Measurements from ENCODE around the gene SLC35F4. TPM values are rescaled to one million over a fixed set of nuclear protein-coding genes. Genes with fewer than 3 reads are reported as not detected.

SLC35F4 gene
- total and polyA plus RNA-seq, 4 donors, result not detected

- peaks cover 1 to 12% of the 10 kb centered on the region in 2 donors for H3K4me1 ChIP-seq (ENCODE audit: control insufficient read depth in 1 of 2, insufficient read depth in 2 of 2, low read length in 2 of 2)
- intact Hi-C loops (cut with DNase I), result loop anchor here in 1 of 2 donors (10.0 kb wide), 1 partner anchor 133 kb away; no protein-coding TSS in a partner anchor
- ATAC-seq (ENCODE audit: low FRiP score) (no peak), DNase-seq (no peak)
- H3K9me3 ChIP-seq (ENCODE audit: control insufficient read depth, low read length), result no peaks in the 10 kb centered on the region
- 55 to 57% methylated on average over 5 of the region's 5 CpGs for WGBS, 2 donors
- no peaks in the 10 kb centered on the region for H3K36me3 ChIP-seq (ENCODE audit: control insufficient read depth in 1 of 2, insufficient read depth in 2 of 2, low read length in 1 of 2)
- H3K27ac ChIP-seq (ENCODE audit: low read depth in 1 of 2, low read length in 2 of 2), result no peak overlapping the region
- no peaks in the 10 kb centered on the region for H3K27me3 ChIP-seq (ENCODE audit: control insufficient read depth in 1 of 2, insufficient read depth in 2 of 2, low read length in 1 of 2)
- no peak overlapping the region for H3K4me3 ChIP-seq (ENCODE audit: low read length in 2 of 2)
Measured at GRCh38 chr14:57831981-57832380, 33.9 kb downstream of the SLC35F4 start.

GRCh38 chr14:57828713-57829112 is 37.2 kb downstream of the SLC35F4 start:
- Histone ChIP-seq H3K27ac (ENCODE audit: low read depth in 1 of 2, low read length in 2 of 2) (no peak overlapping the region), H3K36me3 (ENCODE audit: control insufficient read depth in 1 of 2, insufficient read depth in 2 of 2, low read length in 1 of 2) (no peaks in the 10 kb centered on the region), H3K9me3 (ENCODE audit: control insufficient read depth, low read length) (no peaks in the 10 kb centered on the region), H3K4me1 (ENCODE audit: control insufficient read depth in 1 of 2, insufficient read depth in 2 of 2, low read length in 2 of 2) (peaks cover 1 to 4% of the 10 kb centered on the region in 2 donors), H3K4me3 (ENCODE audit: low read length in 2 of 2) (no peak overlapping the region), H3K27me3 (ENCODE audit: control insufficient read depth in 1 of 2, insufficient read depth in 2 of 2, low read length in 1 of 2) (no peaks in the 10 kb centered on the region)
- intact Hi-C loops (cut with DNase I), result no loop called here
- 74 to 79% methylated on average over 2 of the region's 2 CpGs for WGBS, 2 donors
- DNase-seq (no peak), ATAC-seq (ENCODE audit: low FRiP score) (no peak)

- Histone ChIP-seq H3K27ac (ENCODE audit: low read depth in 1 of 2, low read length in 2 of 2) (no peak overlapping the region), H3K27me3 (ENCODE audit: control insufficient read depth in 1 of 2, insufficient read depth in 2 of 2, low read length in 1 of 2) (no peaks in the 10 kb centered on the region), H3K9me3 (ENCODE audit: control insufficient read depth, low read length) (no peaks in the 10 kb centered on the region), H3K4me1 (ENCODE audit: control insufficient read depth in 1 of 2, insufficient read depth in 2 of 2, low read length in 2 of 2) (no peaks in the 10 kb centered on the region), H3K4me3 (ENCODE audit: low read length in 2 of 2) (no peak overlapping the region), H3K36me3 (ENCODE audit: control insufficient read depth in 1 of 2, insufficient read depth in 2 of 2, low read length in 1 of 2) (no peaks in the 10 kb centered on the region)
- DNase-seq (no peak), ATAC-seq (ENCODE audit: low FRiP score) (no peak)
- intact Hi-C loops (cut with DNase I), result no loop called here
- 91 to 95% methylated on average over 4 of the region's 4 CpGs for WGBS, 2 donors
Measured at GRCh38 chr14:57823015-57823660, 42.8 kb downstream of the SLC35F4 start.

GRCh38 chr14:57822081-57822480 is 43.8 kb downstream of the SLC35F4 start:
- Histone ChIP-seq H3K4me3 (ENCODE audit: low read length in 2 of 2) (no peak overlapping the region), H3K9me3 (ENCODE audit: control insufficient read depth, low read length) (no peaks in the 10 kb centered on the region), H3K36me3 (ENCODE audit: control insufficient read depth in 1 of 2, insufficient read depth in 2 of 2, low read length in 1 of 2) (no peaks in the 10 kb centered on the region), H3K27me3 (ENCODE audit: control insufficient read depth in 1 of 2, insufficient read depth in 2 of 2, low read length in 1 of 2) (no peaks in the 10 kb centered on the region), H3K4me1 (ENCODE audit: control insufficient read depth in 1 of 2, insufficient read depth in 2 of 2, low read length in 2 of 2) (no peaks in the 10 kb centered on the region), H3K27ac (ENCODE audit: low read depth in 1 of 2, low read length in 2 of 2) (no peak overlapping the region)
- no peak for ATAC-seq (ENCODE audit: low FRiP score)
- no peak for DNase-seq
- intact Hi-C loops (cut with DNase I), result no loop called here

GRCh38 chr14:57820581-57820980 is 45.3 kb downstream of the SLC35F4 start:
- intact Hi-C loops (cut with DNase I), result no loop called here
- Histone ChIP-seq H3K4me3 (ENCODE audit: low read length in 2 of 2) (no peak overlapping the region), H3K36me3 (ENCODE audit: control insufficient read depth in 1 of 2, insufficient read depth in 2 of 2, low read length in 1 of 2) (no peaks in the 10 kb centered on the region), H3K9me3 (ENCODE audit: control insufficient read depth, low read length) (no peaks in the 10 kb centered on the region), H3K27me3 (ENCODE audit: control insufficient read depth in 1 of 2, insufficient read depth in 2 of 2, low read length in 1 of 2) (no peaks in the 10 kb centered on the region), H3K4me1 (ENCODE audit: control insufficient read depth in 1 of 2, insufficient read depth in 2 of 2, low read length in 2 of 2) (no peaks in the 10 kb centered on the region), H3K27ac (ENCODE audit: low read depth in 1 of 2, low read length in 2 of 2) (no peak overlapping the region)
- no peak for ATAC-seq (ENCODE audit: low FRiP score)
- DNase-seq, result no peak
- WGBS, 2 donors, result 59 to 69% methylated on average over 2 of the region's 2 CpGs

- no peaks in the 10 kb centered on the region for H3K4me1 ChIP-seq (ENCODE audit: control insufficient read depth in 1 of 2, insufficient read depth in 2 of 2, low read length in 2 of 2)
- no peaks in the 10 kb centered on the region for H3K27me3 ChIP-seq (ENCODE audit: control insufficient read depth in 1 of 2, insufficient read depth in 2 of 2, low read length in 1 of 2)
- intact Hi-C loops (cut with DNase I), result no loop called here
- DNase-seq (no peak), ATAC-seq (ENCODE audit: low FRiP score) (no peak)
- H3K4me3 ChIP-seq (ENCODE audit: low read length in 2 of 2), result no peak overlapping the region
- no peaks in the 10 kb centered on the region for H3K36me3 ChIP-seq (ENCODE audit: control insufficient read depth in 1 of 2, insufficient read depth in 2 of 2, low read length in 1 of 2)
- whole genome bisulfite sequencing, 2 donors, result 76 to 82% methylated on average over 1 of the region's 1 CpG
- H3K27ac ChIP-seq (ENCODE audit: low read depth in 1 of 2, low read length in 2 of 2), result no peak overlapping the region
- H3K9me3 ChIP-seq (ENCODE audit: control insufficient read depth, low read length), result no peaks in the 10 kb centered on the region
Measured at GRCh38 chr14:57818511-57818910, 47.4 kb downstream of the SLC35F4 start.

GRCh38 chr14:57816568-57817284 is 49.2 kb downstream of the SLC35F4 start:
- no peaks in the 10 kb centered on the region for H3K27me3 ChIP-seq (ENCODE audit: control insufficient read depth in 1 of 2, insufficient read depth in 2 of 2, low read length in 1 of 2)
- 95 to 96% methylated on average over 2 of the region's 2 CpGs for WGBS, 2 donors
- no peaks in the 10 kb centered on the region for H3K9me3 ChIP-seq (ENCODE audit: control insufficient read depth, low read length)
- ATAC-seq (ENCODE audit: low FRiP score), result no peak
- no peaks in the 10 kb centered on the region for H3K4me1 ChIP-seq (ENCODE audit: control insufficient read depth in 1 of 2, insufficient read depth in 2 of 2, low read length in 2 of 2)
- H3K27ac ChIP-seq (ENCODE audit: low read depth in 1 of 2, low read length in 2 of 2), result no peak overlapping the region
- intact Hi-C loops (cut with DNase I), result no loop called here
- H3K36me3 ChIP-seq (ENCODE audit: control insufficient read depth in 1 of 2, insufficient read depth in 2 of 2, low read length in 1 of 2), result no peaks in the 10 kb centered on the region
- no peak overlapping the region for H3K4me3 ChIP-seq (ENCODE audit: low read length in 2 of 2)
- no peak for DNase-seq

- WGBS, 2 donors, result 73 to 76% methylated on average over 4 of the region's 4 CpGs
- Histone ChIP-seq H3K4me3 (ENCODE audit: low read length in 2 of 2) (no peak overlapping the region), H3K4me1 (ENCODE audit: control insufficient read depth in 1 of 2, insufficient read depth in 2 of 2, low read length in 2 of 2) (no peaks in the 10 kb centered on the region), H3K27me3 (ENCODE audit: control insufficient read depth in 1 of 2, insufficient read depth in 2 of 2, low read length in 1 of 2) (no peaks in the 10 kb centered on the region), H3K27ac (ENCODE audit: low read depth in 1 of 2, low read length in 2 of 2) (no peak overlapping the region), H3K36me3 (ENCODE audit: control insufficient read depth in 1 of 2, insufficient read depth in 2 of 2, low read length in 1 of 2) (no peaks in the 10 kb centered on the region), H3K9me3 (ENCODE audit: control insufficient read depth, low read length) (no peaks in the 10 kb centered on the region)
- no peak for ATAC-seq (ENCODE audit: low FRiP score)
- DNase-seq, result no peak
- intact Hi-C loops (cut with DNase I), result no loop called here
Measured at GRCh38 chr14:57814726-57815125, 51.2 kb downstream of the SLC35F4 start.

- no peak for ATAC-seq (ENCODE audit: low FRiP score)
- intact Hi-C loops (cut with DNase I), result no loop called here
- no peaks in the 10 kb centered on the region for H3K4me1 ChIP-seq (ENCODE audit: control insufficient read depth in 1 of 2, insufficient read depth in 2 of 2, low read length in 2 of 2)
Measured at GRCh38 chr14:57812741-57813140, 53.2 kb downstream of the SLC35F4 start.

More at GRCh38 chr14:57812741-57813140, 53.2 kb downstream of the SLC35F4 start:
- Histone ChIP-seq H3K4me3 (ENCODE audit: low read length in 2 of 2) (no peak overlapping the region), H3K27me3 (ENCODE audit: control insufficient read depth in 1 of 2, insufficient read depth in 2 of 2, low read length in 1 of 2) (no peaks in the 10 kb centered on the region), H3K36me3 (ENCODE audit: control insufficient read depth in 1 of 2, insufficient read depth in 2 of 2, low read length in 1 of 2) (no peaks in the 10 kb centered on the region), H3K9me3 (ENCODE audit: control insufficient read depth, low read length) (no peaks in the 10 kb centered on the region), H3K27ac (ENCODE audit: low read depth in 1 of 2, low read length in 2 of 2) (no peak overlapping the region)
- no peak for DNase-seq
- 88 to 91% methylated on average over 2 of the region's 2 CpGs for WGBS, 2 donors

All from aorta (tissue), 5 donors.